Muscle of leg (tissue), 11 donors: ENCODE measurements around the gene PLCH2. TPM values are rescaled to one million over a fixed set of nuclear protein-coding genes. Genes with fewer than 3 reads are reported as not detected.

ENCODE experiments used
- DNase-seq: peaks from one replicate; pipeline ENCODE4 v3.0.0; 2013
- H3K27ac ChIP-seq: one replicate; pipeline ENCODE4 v1.5.1; 2013; ENCODE audit warnings: mild to moderate bottlenecking, low read length, control low read depth
- H3K27me3 ChIP-seq: one replicate; pipeline ENCODE4 v1.6.1; 2013; ENCODE audit warnings: low read length; ENCODE audit not compliant: control insufficient read depth, insufficient read depth
- H3K36me3 ChIP-seq: one replicate; pipeline ENCODE4 v1.6.1; 2013; ENCODE audit warnings: low read length; ENCODE audit not compliant: control insufficient read depth, insufficient read depth
- H3K4me1 ChIP-seq: one replicate; pipeline ENCODE4 v1.6.1; 2013; ENCODE audit warnings: low read length; ENCODE audit not compliant: control insufficient read depth, insufficient read depth
- H3K4me3 ChIP-seq: one replicate; pipeline ENCODE4 v1.5.1; 2013; ENCODE audit warnings: low read length, control low read depth
- H3K9me3 ChIP-seq: replicated peaks from 2 replicates; pipeline ENCODE4 v1.6.1; 2013; ENCODE audit warnings: low read depth, low read length; ENCODE audit not compliant: control insufficient read depth
- WGBS: methylation state at CpG from one replicate; pipeline ENCODE4 v1.1.5; 2013; ENCODE audit warnings: missing lambda C conversion rate; ENCODE audit not compliant: insufficient coverage; 5-methylcytosine and 5-hydroxymethylcytosine counted together
- polyA plus RNA-seq, 8 donors: library from polyadenylated mRNA; unstranded; fragments of 120-200 nt; gene quantifications; one replicate each; pipeline versions ENCODE4 v1.2.1 to v1.2.3, GENCODE V29; 2013; ENCODE audit warnings: inconsistent platforms in 1 of 8, low replicate concordance in 1 of 8; ENCODE audit not compliant: insufficient read length in 8 of 8, insufficient read depth in 1 of 8
- total RNA-seq: library from RNA; stranded (reverse); fragments of 120-200 nt; gene quantifications from one replicate; pipeline ENCODE4 v1.2.4, GENCODE V29; 2013

Gene PLCH2
- total and polyA plus RNA-seq, 9 donors: 0.35 to 3.4 (median 0.75) TPM

DNA sequence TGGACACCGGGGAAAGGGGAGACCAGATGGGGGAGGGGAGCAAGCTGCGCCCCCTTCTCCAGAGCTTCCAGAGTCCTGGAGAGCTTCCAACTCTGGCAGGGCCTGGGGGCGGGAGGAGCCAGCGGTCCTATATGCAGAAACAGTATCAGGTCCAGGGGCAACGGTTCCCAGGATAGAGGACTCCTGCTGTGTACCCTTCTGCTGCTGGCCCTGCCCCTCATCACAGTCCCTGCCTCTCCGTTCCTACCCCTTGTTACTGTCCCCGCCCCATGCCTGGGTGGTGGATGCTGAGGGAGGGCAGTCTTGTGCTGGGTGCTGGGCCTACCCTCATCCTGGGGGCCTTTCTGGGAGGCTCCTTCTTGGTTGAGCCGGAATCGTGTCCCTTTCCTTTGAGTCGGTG is 44.6 kb upstream of the PLCH2 start:
- Histone ChIP-seq H3K27me3 (peaks cover 35% of the 10 kb centered on the region), H3K27ac (no peak overlapping the region), H3K4me1 (no peaks in the 10 kb centered on the region), H3K9me3 (peaks cover 4% of the 10 kb centered on the region), H3K36me3 (no peaks in the 10 kb centered on the region), H3K4me3 (no peak overlapping the region)
- WGBS: 79% methylated on average over 3 of the region's 10 CpGs
- no peak for DNase-seq

DNA sequence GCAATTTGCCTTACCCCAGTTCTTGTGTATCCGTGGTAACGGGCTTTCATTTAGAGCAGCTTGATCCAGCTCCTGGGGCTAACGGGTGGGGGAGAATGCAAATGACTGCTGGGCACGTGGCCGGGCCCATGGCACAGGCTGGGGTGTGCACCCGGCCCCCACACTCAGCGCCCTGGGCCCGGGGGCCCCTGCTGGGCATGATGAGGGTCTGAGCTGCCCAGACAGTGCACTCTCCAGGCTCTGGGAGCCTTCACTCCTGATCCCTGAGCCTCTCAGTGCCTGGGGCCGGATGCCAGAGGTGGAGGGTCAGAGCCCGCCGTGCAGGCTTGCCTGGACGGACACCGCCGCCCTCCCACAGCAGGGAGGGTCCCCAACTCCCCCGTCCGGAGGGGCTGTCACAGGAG is 43.6 kb upstream of the PLCH2 start:
- 14% methylated on average over 15 of the region's 16 CpGs for WGBS
- DNase-seq: no peak
- Histone ChIP-seq H3K4me1 (no peaks in the 10 kb centered on the region), H3K27ac (no peak overlapping the region), H3K4me3 (no peak overlapping the region), H3K27me3 (peaks cover 35% of the 10 kb centered on the region), H3K36me3 (no peaks in the 10 kb centered on the region), H3K9me3 (peaks cover 4% of the 10 kb centered on the region)

DNA sequence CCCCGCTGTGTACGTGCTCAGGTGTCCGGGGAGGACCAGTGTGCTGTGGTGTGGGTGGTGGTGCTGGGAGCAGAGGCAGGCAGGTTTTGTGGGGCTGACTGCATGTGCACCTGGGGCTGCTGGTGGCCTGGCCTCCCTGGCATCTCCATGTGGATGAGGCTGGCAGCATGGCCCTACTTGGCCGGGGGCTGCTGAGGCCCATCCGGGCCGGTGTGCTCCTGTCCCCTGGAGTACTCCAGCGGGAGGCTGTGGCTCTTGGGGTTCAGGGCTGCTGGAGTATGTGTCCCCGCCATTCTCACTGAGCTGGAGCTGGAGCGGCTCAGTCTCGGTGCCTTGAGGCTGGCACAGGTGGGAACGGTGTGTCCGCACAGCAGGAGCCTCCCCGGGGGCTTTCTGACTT is 42.9 kb upstream of the PLCH2 start:
- no peaks in the 10 kb centered on the region for H3K4me1 ChIP-seq
- WGBS: 59% methylated on average over 12 of the region's 13 CpGs
- peaks cover 35% of the 10 kb centered on the region for H3K27me3 ChIP-seq
- no peak overlapping the region for H3K4me3 ChIP-seq
- H3K9me3 ChIP-seq: peaks cover 4% of the 10 kb centered on the region
- H3K36me3 ChIP-seq: no peaks in the 10 kb centered on the region
- no peak overlapping the region for H3K27ac ChIP-seq
- no peak for DNase-seq

DNA sequence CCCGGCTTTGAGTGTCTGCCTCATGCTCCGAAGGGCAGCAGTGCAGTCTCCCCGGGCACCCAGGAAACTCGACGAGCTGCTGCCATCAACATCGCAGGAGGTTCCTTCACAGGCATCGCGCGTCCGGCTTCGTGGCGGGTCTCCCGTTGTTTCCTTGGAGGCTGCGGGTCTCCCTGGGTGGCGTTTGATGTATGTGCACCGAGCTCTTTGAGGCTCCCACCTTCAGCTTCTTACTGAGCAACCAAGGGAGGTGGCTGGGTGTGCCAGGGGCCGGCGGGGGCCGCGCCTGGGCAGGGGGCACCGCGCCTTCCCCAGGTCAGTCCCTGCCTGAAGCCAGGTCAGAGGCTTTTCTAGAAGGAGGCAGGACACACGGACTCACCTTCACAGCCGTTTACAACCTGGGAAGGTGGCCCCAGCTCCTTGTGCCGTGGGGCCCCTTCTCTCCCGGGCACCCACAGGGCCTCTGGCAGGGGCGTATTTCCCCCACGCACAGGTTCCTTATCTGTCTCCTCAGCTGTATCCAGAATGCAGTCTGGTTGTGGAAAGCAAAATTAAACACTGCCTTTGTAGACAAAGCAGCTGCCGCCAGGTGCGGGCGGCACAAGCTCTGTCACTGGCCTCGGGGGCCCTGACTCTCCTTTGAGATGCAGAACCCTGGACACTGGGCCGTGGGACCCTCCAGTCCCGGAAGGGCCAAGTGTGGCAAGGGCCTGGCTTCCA is 42.0 kb upstream of the PLCH2 start:
- H3K27me3 ChIP-seq: peaks cover 35% of the 10 kb centered on the region
- no peaks in the 10 kb centered on the region for H3K4me1 ChIP-seq
- no peak overlapping the region for H3K27ac ChIP-seq
- no peak overlapping the region for H3K4me3 ChIP-seq
- H3K36me3 ChIP-seq: no peaks in the 10 kb centered on the region
- WGBS: 69% methylated on average over 32 of the region's 34 CpGs
- H3K9me3 ChIP-seq: peaks cover 4% of the 10 kb centered on the region
- no peak for DNase-seq

DNA sequence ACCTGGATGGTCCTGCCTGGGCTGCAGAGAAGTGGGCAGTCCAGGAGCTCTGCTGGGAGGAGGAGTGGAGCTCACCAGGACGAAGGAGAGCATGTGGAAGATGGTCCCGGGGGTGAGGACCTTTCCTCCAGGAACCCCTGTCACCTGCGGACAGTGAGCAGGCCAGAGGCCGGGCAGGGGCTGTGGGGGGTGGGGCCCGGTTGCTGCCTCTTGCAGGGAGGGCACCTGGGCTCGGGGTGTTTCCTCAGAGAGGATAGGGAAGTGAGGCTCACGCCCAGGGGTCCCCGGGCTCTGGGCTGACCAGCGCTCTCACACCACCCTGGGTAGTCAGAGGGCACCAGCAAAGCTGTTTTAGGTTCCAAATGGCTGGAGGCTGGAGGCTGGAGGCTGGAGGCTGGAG is 41.0 kb upstream of the PLCH2 start:
- Histone ChIP-seq H3K4me1 (no peaks in the 10 kb centered on the region), H3K4me3 (no peak overlapping the region), H3K27ac (no peak overlapping the region), H3K36me3 (no peaks in the 10 kb centered on the region), H3K9me3 (no peaks in the 10 kb centered on the region), H3K27me3 (peaks cover 35% of the 10 kb centered on the region)
- DNase-seq: no peak
- 64% methylated on average over 9 of the region's 9 CpGs for WGBS

DNA sequence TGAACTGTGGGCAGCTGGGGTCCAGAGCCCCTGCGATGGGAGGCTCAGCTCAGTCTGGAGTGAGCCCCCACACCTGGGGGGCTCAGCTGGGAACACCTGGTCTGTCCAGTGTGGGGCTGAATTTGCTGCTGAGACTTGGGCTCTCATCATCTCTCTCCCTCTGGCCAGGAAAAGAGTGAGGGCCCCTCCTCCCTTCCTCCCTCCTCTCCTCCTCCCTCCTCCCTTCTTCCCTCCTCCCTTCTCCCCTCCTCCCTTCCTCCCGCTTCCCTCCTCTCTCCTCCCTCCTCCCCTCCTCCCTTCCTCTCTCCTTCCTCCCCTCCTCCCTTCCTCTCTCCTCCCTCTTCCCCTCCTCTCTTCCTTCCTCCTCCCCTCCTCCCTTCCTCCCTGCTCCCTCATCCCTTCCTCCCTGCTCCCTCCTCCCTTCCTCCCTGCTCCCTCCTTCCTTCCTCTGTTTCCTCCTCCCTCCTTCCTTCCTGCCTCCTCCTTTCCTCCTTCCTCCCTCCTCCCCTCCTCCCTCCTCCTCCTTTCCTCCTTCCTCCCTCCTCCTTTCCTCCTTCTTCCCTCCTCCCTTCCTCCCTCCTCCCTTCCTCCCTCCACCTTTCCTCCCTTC is 40.2 kb upstream of the PLCH2 start:
- Histone ChIP-seq H3K27ac (no peak overlapping the region), H3K27me3 (peaks cover 37% of the 10 kb centered on the region)
- WGBS: 33% methylated on average over 1 of the region's 2 CpGs

DNA sequence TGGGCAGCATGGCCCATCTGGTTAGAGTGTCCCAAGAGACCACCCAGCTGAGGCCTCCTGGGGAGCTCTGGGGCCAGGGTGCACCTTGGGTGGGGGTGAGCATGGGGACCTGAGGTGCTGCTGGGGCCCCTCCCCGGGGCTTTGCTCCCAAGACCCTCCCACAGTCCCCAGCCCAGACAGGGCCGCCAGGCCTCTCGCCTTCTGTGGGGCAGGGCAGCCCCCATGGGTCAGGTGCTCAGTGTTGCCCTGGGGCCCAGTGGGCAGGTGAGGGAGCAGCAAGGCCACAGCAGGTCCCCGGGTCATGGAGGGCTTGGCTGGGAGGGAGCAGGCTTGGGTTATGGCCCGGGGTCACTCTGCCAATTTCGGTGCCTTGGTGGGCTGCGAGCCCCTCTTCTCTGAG is 39.2 kb upstream of the PLCH2 start:
- H3K27me3 ChIP-seq: peaks cover 38% of the 10 kb centered on the region
- no peak overlapping the region for H3K4me3 ChIP-seq
- no peak overlapping the region for H3K27ac ChIP-seq
- no peaks in the 10 kb centered on the region for H3K36me3 ChIP-seq
- WGBS: 81% methylated on average over 7 of the region's 7 CpGs
- H3K4me1 ChIP-seq: no peaks in the 10 kb centered on the region
- H3K9me3 ChIP-seq: no peaks in the 10 kb centered on the region
- DNase-seq: no peak

More for the DNA sequence above, 40.2 kb upstream of the PLCH2 start:
- H3K36me3 ChIP-seq: no peaks in the 10 kb centered on the region
- no peak overlapping the region for H3K4me3 ChIP-seq
- no peak for DNase-seq
- H3K4me1 ChIP-seq: no peaks in the 10 kb centered on the region
- H3K9me3 ChIP-seq: no peaks in the 10 kb centered on the region

DNA sequence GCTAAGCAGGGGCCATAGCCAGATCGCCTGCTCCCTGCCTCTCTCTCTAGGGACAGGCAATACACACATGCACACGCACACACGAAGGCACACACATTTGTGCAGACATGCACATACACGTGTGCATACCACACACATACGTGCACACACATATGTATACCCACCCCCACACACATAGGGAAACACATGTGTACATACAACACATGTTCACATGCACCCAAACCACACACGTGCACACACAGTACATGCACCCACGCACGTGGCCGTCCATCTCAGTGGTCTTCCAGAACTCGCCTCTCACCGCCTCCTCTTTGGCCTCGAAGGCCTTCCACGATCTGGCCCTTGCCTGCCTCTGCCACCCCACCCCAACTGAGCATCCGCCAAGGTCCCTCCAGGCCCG is 38.5 kb upstream of the PLCH2 start:
- H3K27me3 ChIP-seq: peaks cover 38% of the 10 kb centered on the region
- DNase-seq: no peak
- WGBS: 77% methylated on average over 12 of the region's 15 CpGs
- H3K27ac ChIP-seq: no peak overlapping the region
- no peaks in the 10 kb centered on the region for H3K36me3 ChIP-seq
- H3K9me3 ChIP-seq: no peaks in the 10 kb centered on the region
- H3K4me3 ChIP-seq: no peak overlapping the region
- H3K4me1 ChIP-seq: no peaks in the 10 kb centered on the region

DNA sequence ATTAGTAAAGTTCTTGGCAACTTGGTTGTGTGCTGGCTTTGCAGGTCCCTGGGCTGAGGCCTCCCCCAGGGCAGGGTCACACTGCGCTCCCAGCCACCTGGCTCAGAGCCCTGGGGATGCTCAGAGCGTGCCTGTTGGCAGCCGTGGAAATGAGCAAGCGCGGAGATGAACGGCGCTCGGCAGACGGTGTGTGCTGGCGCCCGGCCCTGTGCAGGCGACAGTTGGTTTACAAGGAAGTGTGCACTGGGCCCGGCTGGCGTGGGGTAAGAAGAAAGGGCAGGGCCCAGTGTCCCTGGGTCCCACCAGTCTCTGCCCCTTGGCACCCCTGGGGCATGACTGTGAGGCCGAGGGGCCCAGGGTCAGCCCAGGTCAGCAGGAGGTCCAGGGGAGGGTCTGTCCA is 38.1 kb upstream of the PLCH2 start:
- WGBS: 55% methylated on average over 12 of the region's 15 CpGs
- no peak overlapping the region for H3K4me3 ChIP-seq
- H3K27me3 ChIP-seq: peaks cover 38% of the 10 kb centered on the region
- DNase-seq: no peak
- H3K9me3 ChIP-seq: no peaks in the 10 kb centered on the region
- H3K36me3 ChIP-seq: no peaks in the 10 kb centered on the region
- no peaks in the 10 kb centered on the region for H3K4me1 ChIP-seq
- H3K27ac ChIP-seq: no peak overlapping the region

DNA sequence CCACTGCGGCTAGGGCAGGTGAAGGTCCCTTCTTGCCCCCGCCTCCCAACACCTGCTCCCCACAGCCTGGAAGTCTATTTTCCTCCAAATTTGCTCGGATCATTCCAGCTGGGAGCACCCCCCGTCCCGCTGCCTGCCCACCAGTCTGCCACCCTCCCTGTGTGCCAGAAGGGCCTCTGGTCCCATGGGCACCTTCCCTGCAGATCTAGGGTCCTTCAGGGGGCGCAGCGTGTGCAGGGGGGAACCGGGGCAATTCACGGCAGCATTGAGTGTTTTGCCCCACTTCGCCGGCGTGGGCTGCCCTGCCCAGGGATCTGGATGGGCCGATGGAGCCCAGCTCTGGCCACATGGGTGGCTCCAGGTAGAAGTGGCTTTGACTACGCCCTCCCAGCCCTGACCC is 37.4 kb upstream of the PLCH2 start:
- no peak overlapping the region for H3K27ac ChIP-seq
- no peaks in the 10 kb centered on the region for H3K9me3 ChIP-seq
- peaks cover 36% of the 10 kb centered on the region for H3K27me3 ChIP-seq
- no peak overlapping the region for H3K4me3 ChIP-seq
- no peaks in the 10 kb centered on the region for H3K36me3 ChIP-seq
- no peak for DNase-seq
- no peaks in the 10 kb centered on the region for H3K4me1 ChIP-seq
- WGBS: 88% methylated on average over 14 of the region's 14 CpGs
